OCI-LY7 (cell line): ENCODE measurements around the gene LRRC75A. TPM values are rescaled to one million over a fixed set of nuclear protein-coding genes. Genes with fewer than 3 reads are reported as not detected.

Experiments used
- BruUV-seq: library from RNA; stranded (reverse); fragments of 400-500 nt; replicated peaks from 2 replicates; lab custom pipeline; 2021; lab: Mats Ljungman, UMichigan
- CTCF ChIA-PET: fragments of 300-600 bp; sonication (Branson Sonifier 250); formaldehyde crosslinking; loops from one replicate; lab custom pipeline; 2022; ENCODE audit warnings: antibody characterized with exemption; ENCODE audit not compliant: unreplicated experiment; lab: Charles Lee
- POLR2A ChIA-PET: fragments of 300-600 bp; sonication (Branson Sonifier 250); formaldehyde crosslinking; loops from one replicate; lab custom pipeline; 2022; ENCODE audit warnings: antibody characterized with exemption; lab: Charles Lee
- DNase-seq: peaks from one replicate; pipeline ENCODE4 v3.0.0-alpha.2; 2015; ENCODE audit warnings: low spot score
- H2AFZ ChIP-seq: fragments of 200-600 bp; sonication (generic), shearing (Covaris generic); 2 replicates; pipeline ENCODE4 v1.6.1; 2014; ENCODE audit warnings: mild to moderate bottlenecking, antibody characterized with exemption, low read length, moderate library complexity
- H3K27ac ChIP-seq: fragments of 200-600 bp; sonication (generic); 2 replicates; pipeline ENCODE4 v1.5.1; 2014; ENCODE audit warnings: mixed run types, low read depth, mild to moderate bottlenecking, moderate library complexity, low read length, inconsistent platforms; ENCODE audit not compliant: poor library complexity, severe bottlenecking
- H3K36me3 ChIP-seq: fragments of 200-600 bp; sonication (generic); 2 replicates; pipeline ENCODE4 v1.6.1; 2014; ENCODE audit warnings: mild to moderate bottlenecking, antibody characterized with exemption, low read length, moderate library complexity, mixed read lengths; ENCODE audit not compliant: insufficient read depth
- H3K4me1 ChIP-seq: fragments of 200-600 bp; sonication (generic); 2 replicates; pipeline ENCODE4 v1.5.1; 2014; ENCODE audit warnings: mild to moderate bottlenecking, low read length; ENCODE audit not compliant: insufficient read depth, poor library complexity, severe bottlenecking
- H3K4me2 ChIP-seq: fragments of 200-600 bp; sonication (generic); 2 replicates; pipeline ENCODE4 v1.6.1; 2014; ENCODE audit warnings: mild to moderate bottlenecking, low read length
- H3K4me3 ChIP-seq: fragments of 200-600 bp; sonication (generic); 2 replicates; pipeline ENCODE4 v1.5.1; 2014; ENCODE audit warnings: mild to moderate bottlenecking, low read depth, low read length; ENCODE audit not compliant: poor library complexity, severe bottlenecking
- H3K79me2 ChIP-seq: fragments of 200-600 bp; sonication (generic); 2 replicates; pipeline ENCODE4 v1.6.1; 2016; ENCODE audit warnings: low read depth, mild to moderate bottlenecking, low read length, moderate library complexity, mixed read lengths; ENCODE audit not compliant: insufficient read depth
- H3K9me2 ChIP-seq: fragments of 200-600 bp; sonication (generic); 2 replicates; pipeline ENCODE4 v1.6.1; 2016; ENCODE audit warnings: mild to moderate bottlenecking, low read length, mixed read lengths; ENCODE audit not compliant: insufficient read depth
- H3K9me3 ChIP-seq: fragments of 200-600 bp; sonication (generic); 2 replicates; pipeline ENCODE4 v1.6.1; 2014; ENCODE audit warnings: mild to moderate bottlenecking, mixed run types, low read length, mixed read lengths
- H4K20me1 ChIP-seq: fragments of 200-600 bp; sonication (generic); 2 replicates; pipeline ENCODE4 v1.6.1; 2014; ENCODE audit warnings: mild to moderate bottlenecking, antibody characterized with exemption, low read length, moderate library complexity, mixed read lengths; ENCODE audit not compliant: insufficient read depth
- CTCF ChIP-seq: fragments of 200-600 bp; sonication (generic); conservative IDR thresholded peaks from 2 replicates; pipeline ENCODE4 v1.5.1; 2014; ENCODE audit warnings: mild to moderate bottlenecking, antibody characterized with exemption, low read length, moderate library complexity, mixed read lengths
- EZH2phosphoT487 ChIP-seq: fragments of 200-600 bp; sonication (generic); IDR thresholded peaks from 2 replicates; pipeline ENCODE4 v1.6.1; 2018; ENCODE audit warnings: low read depth, borderline replicate concordance, mild to moderate bottlenecking, mixed run types, antibody characterized with exemption, low read length, moderate library complexity, mixed read lengths
- intact Hi-C: fragments of 100-400 bp; cut with micrococcal nuclease; formaldehyde crosslinking; loops from one replicate; pipeline ENCODE4 v1.10.0; 2022; ENCODE audit not compliant: unreplicated experiment
- total RNA-seq, 2 experiments: library from RNA; depleted of rRNA in 1 of 2; stranded (reverse); fragments of >200 nt in 1 of 2; shearing (Covaris generic) in 1 of 2; gene quantifications; 2 replicates each; pipeline ENCODE4 v1.2.3, GENCODE V29; 2014 to 2022

Gene LRRC75A
- total RNA-seq, 2 experiments from 2014 or later, result not detected

- TF ChIP-seq CTCF, result no peak
- DNase-seq, result no peak
- CTCF ChIA-PET, result no interaction called here
- Histone ChIP-seq H3K9me2 (no peaks in the 10 kb centered on the region), H4K20me1 (no peaks in the 10 kb centered on the region), H3K36me3 (no peaks in the 10 kb centered on the region), H3K9me3 (no peaks in the 10 kb centered on the region), H3K4me2 (no peak overlapping the region), H2AFZ (no peak overlapping the region), H3K4me3 (no peak overlapping the region), H3K27ac (no peak overlapping the region), H3K79me2 (no peaks in the 10 kb centered on the region), H3K4me1 (no peaks in the 10 kb centered on the region)
- BruUV-seq, result no TSS peak
- intact Hi-C loops, result no loop called here
- POLR2A ChIA-PET, result no interaction called here
Observed at GRCh38 chr17:16495561-16495960, 3.6 kb upstream of the LRRC75A start.

- Histone ChIP-seq H3K9me2 (no peaks in the 10 kb centered on the region), H3K4me3 (no peak overlapping the region), H3K27ac (no peak overlapping the region), H3K4me1 (no peaks in the 10 kb centered on the region), H3K9me3 (no peaks in the 10 kb centered on the region), H2AFZ (no peak overlapping the region), H3K79me2 (no peaks in the 10 kb centered on the region), H3K36me3 (no peaks in the 10 kb centered on the region), H4K20me1 (no peaks in the 10 kb centered on the region), H3K4me2 (no peak overlapping the region)
- intact Hi-C loops, result no loop called here
- no peak for DNase-seq
- CTCF ChIA-PET, result no interaction called here
- TF ChIP-seq CTCF (no peak), EZH2phosphoT487 (no peak)
- no TSS peak for BruUV-seq
- POLR2A ChIA-PET, result no interaction called here
Observed at GRCh38 chr17:16494059-16494458, 2.1 kb upstream of the LRRC75A start.

GRCh38 chr17:16493531-16494046 is 1.6 kb upstream of the LRRC75A start:
- Histone ChIP-seq H3K4me1 (no peaks in the 10 kb centered on the region), H3K9me2 (no peaks in the 10 kb centered on the region), H3K9me3 (no peaks in the 10 kb centered on the region), H4K20me1 (no peaks in the 10 kb centered on the region), H3K36me3 (no peaks in the 10 kb centered on the region), H3K27ac (no peak overlapping the region), H3K79me2 (no peaks in the 10 kb centered on the region), H3K4me3 (no peak overlapping the region), H3K4me2 (no peak overlapping the region), H2AFZ (no peak overlapping the region)
- CTCF ChIA-PET, result no interaction called here
- no peak for DNase-seq
- TF ChIP-seq EZH2phosphoT487 (no peak), CTCF (no peak)
- POLR2A ChIA-PET, result no interaction called here
- intact Hi-C loops, result no loop called here
- no TSS peak for BruUV-seq
